C4-2B (cell line): ENCODE measurements around the gene SPACA6.

Experiments
- H3K27ac ChIP-seq: fragments of 450-650 bp; 2 replicates; pipeline ENCODE4 v1.5.1; 2017
- CTCF ChIP-seq: fragments of 450-650 bp; conservative IDR thresholded peaks from 2 replicates; pipeline ENCODE4 v1.5.1; 2017; ENCODE audit warnings: mild to moderate bottlenecking
- ZFX ChIP-seq: fragments of 450-650 bp; IDR thresholded peaks from 2 replicates; pipeline ENCODE4 v1.6.1; 2017

SPACA6 gene

GRCh38 chr19:51742789-51743188, 49.7 kb downstream of the SPACA6 start:
- TF ChIP-seq CTCF (no peak), ZFX (no peak)
- H3K27ac ChIP-seq, result no peak overlapping the region

GRCh38 chr19:51743405-51743804, 50.3 kb downstream of the SPACA6 start:
- no peak overlapping the region for H3K27ac ChIP-seq
- TF ChIP-seq CTCF, result no peak
- no peak for TF ChIP-seq ZFX

- H3K27ac ChIP-seq, result no peak overlapping the region
- TF ChIP-seq ZFX (no peak), CTCF (no peak)
Observed at GRCh38 chr19:51746731-51747130, 53.6 kb downstream of the SPACA6 start.

- TF ChIP-seq ZFX, result no peak
- TF ChIP-seq CTCF, result no peak
- H3K27ac ChIP-seq, result no peak overlapping the region
Observed at GRCh38 chr19:51749979-51750378, 56.8 kb downstream of the SPACA6 start.

GRCh38 chr19:51750400-51751094, 57.4 kb downstream of the SPACA6 start:
- H3K27ac ChIP-seq, result no peak overlapping the region
- TF ChIP-seq CTCF (no peak), ZFX (no peak)

GRCh38 chr19:51751655-51752054, 58.5 kb downstream of the SPACA6 start, which contains the start of gene FPR1:
Gene FPR1, minus strand, starts transcription at chr19:51751878. Its CDS starts 4,884 bp downstream, at chr19:51746994.
- no peak within 1 kb of the TSS for H3K27ac ChIP-seq

More at GRCh38 chr19:51751655-51752054, 58.5 kb downstream of the SPACA6 start, which contains the start of gene FPR1:
- TF ChIP-seq CTCF, result no peak
- TF ChIP-seq ZFX, result no peak
